Fibroblast of lung (primary cell): Measurements from ENCODE around the gene SCRT2. TPM values are rescaled to one million over a fixed set of nuclear protein-coding genes. Genes with fewer than 3 reads are reported as not detected.

Source experiments
- DNase-seq, 2 donors: peaks; one replicate each; pipeline versions ENCODE4 v3.0.0 to v3.0.0-alpha.2; 2010; ENCODE audit warnings: low read depth in 2 of 2
- H2AFZ ChIP-seq: 2 replicates; pipeline ENCODE4 v1.5.1; 2012; ENCODE audit warnings: low read length, control low read depth, inconsistent platforms
- H3K27ac ChIP-seq: 2 replicates; pipeline ENCODE4 v1.5.1; 2011; ENCODE audit warnings: low read length, control low read depth; ENCODE audit not compliant: insufficient read depth
- H3K27me3 ChIP-seq: 2 replicates; pipeline ENCODE4 v1.5.1; 2011; ENCODE audit warnings: mild to moderate bottlenecking, low read length; ENCODE audit not compliant: control insufficient read depth, insufficient read depth
- H3K36me3 ChIP-seq: 2 replicates; pipeline ENCODE4 v1.5.1; 2011; ENCODE audit warnings: low read length; ENCODE audit not compliant: control insufficient read depth, insufficient read depth
- H3K4me1 ChIP-seq: 2 replicates; pipeline ENCODE4 v1.5.1; 2011; ENCODE audit warnings: low read length; ENCODE audit not compliant: control insufficient read depth, insufficient read depth; ENCODE audit errors: extremely low read depth
- H3K4me2 ChIP-seq: 2 replicates; pipeline ENCODE4 v1.5.1; 2011; ENCODE audit warnings: low read length, control low read depth; ENCODE audit not compliant: insufficient read depth; ENCODE audit errors: extremely low read depth
- H3K4me3 ChIP-seq, 4 experiments: fragments of 200-600 bp in 1 of 4; sonication (generic) in 1 of 4; replicated peaks in 1 of 4; 2 replicates each; pipeline ENCODE4 v1.5.1; 2011 to 2016; ENCODE audit warnings: low read length in 4 of 4, low read depth in 3 of 4, mild to moderate bottlenecking in 3 of 4, control low read depth in 2 of 4, inconsistent platforms in 1 of 4, mixed read lengths in 1 of 4; ENCODE audit not compliant: insufficient read depth in 1 of 4; ENCODE audit errors: control extremely low read depth in 1 of 4
- H3K79me2 ChIP-seq: 2 replicates; pipeline ENCODE4 v1.5.1; 2012; ENCODE audit warnings: mild to moderate bottlenecking, low read length, inconsistent platforms; ENCODE audit not compliant: control insufficient read depth, insufficient read depth
- H3K9ac ChIP-seq: 2 replicates; pipeline ENCODE4 v1.5.1; 2011; ENCODE audit warnings: mild to moderate bottlenecking, low read length, control low read depth; ENCODE audit not compliant: insufficient read depth
- H3K9me3 ChIP-seq: 2 replicates; pipeline ENCODE4 v1.5.1; 2012; ENCODE audit warnings: low read depth, low read length; ENCODE audit not compliant: control insufficient read depth, insufficient read depth
- H4K20me1 ChIP-seq: 2 replicates; pipeline ENCODE4 v1.5.1; 2011; ENCODE audit warnings: low read length; ENCODE audit not compliant: control insufficient read depth, insufficient read depth; ENCODE audit errors: extremely low read depth
- EZH2 ChIP-seq: IDR thresholded peaks from 2 replicates; pipeline ENCODE4 v1.5.1; 2012; ENCODE audit warnings: low read length, control low read depth, mild to moderate bottlenecking; ENCODE audit errors: missing control alignments
- polyA plus RNA-seq, 2 donors: library from polyadenylated mRNA; depleted of rRNA in 1 of 2; stranded (reverse) in 1 of 2; unstranded in 1 of 2; fragments of >200 nt; gene quantifications; 2 replicates each; pipeline ENCODE4 v1.2.1, GENCODE V29; 2011 to 2012; ENCODE audit warnings: missing spikeins in 1 of 2
- total RNA-seq: library from RNA; depleted of rRNA; stranded (reverse); fragments of >200 nt; gene quantifications from 2 replicates; pipeline ENCODE4 v1.2.1, GENCODE V29; 2014
- TF ChIP-seq, protein P1 (sequence below), 2 donors: IDR thresholded peaks in 1 of 2; conservative IDR thresholded peaks in 1 of 2; 1 replicate in 1 of 2; 2 replicates in 1 of 2; pipeline ENCODE4 v1.5.1; 2011 to 2012; ENCODE audit warnings: low read length in 2 of 2, control low read depth in 1 of 2, inconsistent platforms in 1 of 2, low read depth in 1 of 2, mild to moderate bottlenecking in 1 of 2

Gene SCRT2
- total and polyA plus RNA-seq, 2 donors (not counting 1 experiment from before 2014, with no cell fraction given) = not detected

DNA sequence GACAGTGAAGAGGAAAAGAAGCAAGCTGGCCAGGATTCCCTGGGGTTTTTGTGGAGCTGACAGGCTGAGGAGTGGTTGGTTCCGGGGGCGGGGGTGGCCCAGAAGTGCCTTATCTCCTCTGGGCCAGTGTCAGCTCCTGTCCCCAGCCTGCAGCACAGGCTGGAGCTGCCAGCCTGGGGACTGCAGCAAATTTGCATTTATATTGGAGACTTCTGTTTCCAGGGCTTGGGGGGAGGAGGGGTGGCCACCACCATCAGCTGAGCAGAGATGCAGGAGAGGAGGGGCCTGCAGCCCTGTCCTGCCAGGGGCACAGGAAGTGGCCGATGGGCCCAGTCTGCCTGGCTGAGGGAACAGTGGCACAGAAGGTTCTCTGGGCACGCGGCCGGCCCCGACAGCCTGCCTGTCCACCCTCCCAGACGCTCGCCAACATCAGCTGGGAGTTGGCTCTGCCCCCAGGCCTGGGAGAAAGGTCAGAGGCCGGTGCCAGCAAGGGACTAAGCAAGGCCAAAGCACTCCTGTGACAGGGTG, 24.3 kb upstream of the SCRT2 start:
- Histone ChIP-seq H3K27ac (no peak overlapping the region), H3K27me3 (no peaks in the 10 kb centered on the region), H3K9ac (no peak overlapping the region), H3K36me3 (no peaks in the 10 kb centered on the region), H3K4me1 (no peaks in the 10 kb centered on the region), H2AFZ (no peak overlapping the region), H4K20me1 (no peaks in the 10 kb centered on the region), H3K4me3 (no peak overlapping the region), H3K79me2 (no peaks in the 10 kb centered on the region), H3K4me2 (no peak overlapping the region), H3K9me3 (no peaks in the 10 kb centered on the region)
- TF ChIP-seq, protein P1, sequence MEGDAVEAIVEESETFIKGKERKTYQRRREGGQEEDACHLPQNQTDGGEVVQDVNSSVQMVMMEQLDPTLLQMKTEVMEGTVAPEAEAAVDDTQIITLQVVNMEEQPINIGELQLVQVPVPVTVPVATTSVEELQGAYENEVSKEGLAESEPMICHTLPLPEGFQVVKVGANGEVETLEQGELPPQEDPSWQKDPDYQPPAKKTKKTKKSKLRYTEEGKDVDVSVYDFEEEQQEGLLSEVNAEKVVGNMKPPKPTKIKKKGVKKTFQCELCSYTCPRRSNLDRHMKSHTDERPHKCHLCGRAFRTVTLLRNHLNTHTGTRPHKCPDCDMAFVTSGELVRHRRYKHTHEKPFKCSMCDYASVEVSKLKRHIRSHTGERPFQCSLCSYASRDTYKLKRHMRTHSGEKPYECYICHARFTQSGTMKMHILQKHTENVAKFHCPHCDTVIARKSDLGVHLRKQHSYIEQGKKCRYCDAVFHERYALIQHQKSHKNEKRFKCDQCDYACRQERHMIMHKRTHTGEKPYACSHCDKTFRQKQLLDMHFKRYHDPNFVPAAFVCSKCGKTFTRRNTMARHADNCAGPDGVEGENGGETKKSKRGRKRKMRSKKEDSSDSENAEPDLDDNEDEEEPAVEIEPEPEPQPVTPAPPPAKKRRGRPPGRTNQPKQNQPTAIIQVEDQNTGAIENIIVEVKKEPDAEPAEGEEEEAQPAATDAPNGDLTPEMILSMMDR (conservative IDR thresholded peaks at IDR 0.05 in 1 of 2, IDR thresholded peaks at IDR 0.05 in 1 of 2; ENCODE audit: low read depth in 1 of 2, low read length in 2 of 2) = no peak
- no peak for TF ChIP-seq EZH2
- DNase-seq = no peak

DNA sequence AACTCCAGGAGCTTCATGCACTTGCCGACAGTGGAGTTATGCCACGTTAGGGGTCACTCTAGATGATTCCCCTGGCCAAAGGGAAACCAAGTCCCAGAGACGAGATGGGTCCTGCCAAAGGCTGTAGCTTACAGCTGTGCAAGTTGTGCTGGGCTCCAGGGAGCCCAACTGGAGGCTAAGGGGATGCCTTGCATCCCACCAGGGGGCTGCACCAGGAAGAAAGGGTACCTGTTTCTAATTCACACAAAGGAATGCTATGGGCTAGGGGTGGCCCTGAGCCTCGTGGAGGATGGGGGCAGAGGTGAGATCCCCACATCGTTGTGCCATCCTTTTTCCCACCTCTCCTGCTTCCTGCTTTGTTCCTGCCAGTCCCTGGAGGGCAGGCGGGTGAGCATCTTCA, 23.7 kb upstream of the SCRT2 start:
- TF ChIP-seq, protein P1 (conservative IDR thresholded peaks at IDR 0.05 in 1 of 2, IDR thresholded peaks at IDR 0.05 in 1 of 2; ENCODE audit: low read depth in 1 of 2, low read length in 2 of 2) = no peak
- TF ChIP-seq EZH2 = no peak
- DNase-seq = no peak
- Histone ChIP-seq H3K4me2 (no peak overlapping the region), H4K20me1 (no peaks in the 10 kb centered on the region), H3K79me2 (no peaks in the 10 kb centered on the region), H3K27me3 (no peaks in the 10 kb centered on the region), H2AFZ (no peak overlapping the region), H3K9me3 (no peaks in the 10 kb centered on the region), H3K4me3 (no peak overlapping the region), H3K36me3 (no peaks in the 10 kb centered on the region), H3K27ac (no peak overlapping the region), H3K9ac (no peak overlapping the region), H3K4me1 (no peaks in the 10 kb centered on the region)

DNA sequence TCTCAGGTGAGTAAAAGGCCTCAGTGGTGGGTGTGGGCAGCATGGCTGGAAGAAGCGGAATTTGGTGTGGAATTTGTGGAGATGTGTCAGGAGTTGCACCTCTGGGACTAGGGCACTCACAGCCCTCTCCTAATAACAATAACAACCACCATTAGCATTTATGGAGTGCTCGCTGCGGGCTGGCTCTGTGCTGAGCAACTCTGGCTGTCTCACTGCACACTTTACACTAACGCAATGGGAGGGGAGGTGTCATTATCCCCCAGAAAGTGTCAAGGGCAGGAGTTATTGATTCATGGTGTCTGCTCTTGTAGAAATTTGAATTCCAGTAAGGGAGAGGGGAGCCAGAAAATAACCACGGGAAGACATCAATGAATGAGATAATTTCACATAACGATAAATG, 22.7 kb upstream of the SCRT2 start:
- Histone ChIP-seq H3K27me3 (no peaks in the 10 kb centered on the region), H3K4me2 (no peak overlapping the region), H4K20me1 (no peaks in the 10 kb centered on the region), H3K4me3 (no peak overlapping the region), H2AFZ (no peak overlapping the region), H3K9ac (no peak overlapping the region), H3K36me3 (no peaks in the 10 kb centered on the region), H3K4me1 (no peaks in the 10 kb centered on the region), H3K27ac (no peak overlapping the region), H3K9me3 (no peaks in the 10 kb centered on the region), H3K79me2 (no peaks in the 10 kb centered on the region)
- DNase-seq = no peak
- no peak for TF ChIP-seq EZH2
- TF ChIP-seq, protein P1 (conservative IDR thresholded peaks at IDR 0.05 in 1 of 2, IDR thresholded peaks at IDR 0.05 in 1 of 2; ENCODE audit: low read depth in 1 of 2, low read length in 2 of 2) = no peak
